Measurements from ENCODE around the gene GKN2. TPM values are rescaled to one million over a fixed set of nuclear protein-coding genes. Genes with fewer than 3 reads are reported as not detected.

The GKN2 gene
- total RNA-seq, 4 donors from 2014 or later = not detected

GRCh38 chr2:68915393-68915792, 37.3 kb downstream of the GKN2 start:
- Histone ChIP-seq H3K27me3 (no peaks in the 10 kb centered on the region), H3K27ac (no peak overlapping the region), H3K4me1 (peaks cover 0 to 3% (median 0%) of the 10 kb centered on the region in 4 donors), H3K36me3 (no peaks in the 10 kb centered on the region), H3K9me3 (no peaks in the 10 kb centered on the region), H3K4me3 (no peak overlapping the region)
- DNase-seq (ENCODE audit: low spot score in 2 of 2) = no peak
- 87 to 91% methylated on average over 4 of the region's 4 CpGs for WGBS, 2 donors
- TF ChIP-seq POLR2A (IDR thresholded peaks at IDR 0.05) = no peak

DNA sequence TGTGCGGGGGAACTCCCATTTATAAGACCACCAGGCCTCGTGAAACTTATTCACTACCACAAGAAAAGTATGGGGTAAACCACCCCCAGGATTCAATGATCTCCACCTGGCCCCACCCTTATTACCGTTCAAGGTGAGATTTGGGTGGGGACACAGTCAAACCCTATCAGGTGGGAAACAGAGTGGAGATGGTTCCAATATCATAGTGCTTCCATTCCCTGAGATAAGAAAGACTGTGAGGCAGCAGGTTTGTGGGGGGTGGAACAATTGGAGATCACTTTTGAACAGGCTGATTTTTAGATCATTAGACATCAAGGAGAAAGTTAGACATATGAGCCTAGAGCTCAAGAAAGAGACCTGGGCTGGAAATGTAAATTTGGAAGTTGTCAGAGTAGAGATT, 39.3 kb downstream of the GKN2 start:
- no peak for DNase-seq (ENCODE audit: low spot score in 2 of 2)
- no peak overlapping the region for H3K27ac ChIP-seq
- H3K4me1 ChIP-seq = peaks cover 0 to 11% (median 3%) of the 10 kb centered on the region in 4 donors
- no peaks in the 10 kb centered on the region for H3K36me3 ChIP-seq
- no peak for TF ChIP-seq EP300 (IDR thresholded peaks at IDR 0.05)
- TF ChIP-seq, protein P1, sequence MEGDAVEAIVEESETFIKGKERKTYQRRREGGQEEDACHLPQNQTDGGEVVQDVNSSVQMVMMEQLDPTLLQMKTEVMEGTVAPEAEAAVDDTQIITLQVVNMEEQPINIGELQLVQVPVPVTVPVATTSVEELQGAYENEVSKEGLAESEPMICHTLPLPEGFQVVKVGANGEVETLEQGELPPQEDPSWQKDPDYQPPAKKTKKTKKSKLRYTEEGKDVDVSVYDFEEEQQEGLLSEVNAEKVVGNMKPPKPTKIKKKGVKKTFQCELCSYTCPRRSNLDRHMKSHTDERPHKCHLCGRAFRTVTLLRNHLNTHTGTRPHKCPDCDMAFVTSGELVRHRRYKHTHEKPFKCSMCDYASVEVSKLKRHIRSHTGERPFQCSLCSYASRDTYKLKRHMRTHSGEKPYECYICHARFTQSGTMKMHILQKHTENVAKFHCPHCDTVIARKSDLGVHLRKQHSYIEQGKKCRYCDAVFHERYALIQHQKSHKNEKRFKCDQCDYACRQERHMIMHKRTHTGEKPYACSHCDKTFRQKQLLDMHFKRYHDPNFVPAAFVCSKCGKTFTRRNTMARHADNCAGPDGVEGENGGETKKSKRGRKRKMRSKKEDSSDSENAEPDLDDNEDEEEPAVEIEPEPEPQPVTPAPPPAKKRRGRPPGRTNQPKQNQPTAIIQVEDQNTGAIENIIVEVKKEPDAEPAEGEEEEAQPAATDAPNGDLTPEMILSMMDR (IDR thresholded peaks at IDR 0.05) = no peak
- TF ChIP-seq POLR2A (IDR thresholded peaks at IDR 0.05) = no peak
- H3K9me3 ChIP-seq = no peaks in the 10 kb centered on the region
- no peaks in the 10 kb centered on the region for H3K27me3 ChIP-seq
- H3K4me3 ChIP-seq = no peak overlapping the region
- WGBS, 2 donors = 91 to 96% methylated on average over 3 of the region's 3 CpGs

DNA sequence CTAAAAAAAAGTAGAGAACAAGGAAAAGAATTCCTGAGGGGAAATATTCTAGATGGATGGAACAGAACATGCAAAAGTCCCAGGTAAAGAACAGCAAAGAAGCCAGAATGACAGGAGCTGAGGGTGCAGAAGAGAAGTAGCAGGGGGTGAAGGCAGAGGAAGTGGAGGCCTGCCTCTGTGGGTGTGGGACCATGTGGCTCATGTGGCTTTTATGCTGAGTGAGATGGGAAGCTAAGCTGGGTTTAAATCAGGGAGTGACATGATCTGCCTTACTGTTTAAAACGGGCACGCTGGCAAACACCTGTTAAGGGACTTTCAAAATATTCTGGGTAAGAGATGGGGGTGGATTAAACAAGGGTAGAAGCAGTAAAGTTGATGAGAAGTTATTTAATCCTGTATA, 40.0 kb downstream of the GKN2 start:
- Histone ChIP-seq H3K27me3 (no peaks in the 10 kb centered on the region), H3K36me3 (no peaks in the 10 kb centered on the region), H3K9me3 (no peaks in the 10 kb centered on the region), H3K27ac (no peak overlapping the region), H3K4me3 (no peak overlapping the region), H3K4me1 (peaks cover 0 to 16% (median 6%) of the 10 kb centered on the region in 4 donors)
- WGBS, 2 donors = 38 to 39% methylated on average over 2 of the region's 2 CpGs
- no peak for TF ChIP-seq POLR2A (IDR thresholded peaks at IDR 0.05)
- TF ChIP-seq EP300 (IDR thresholded peaks at IDR 0.05) = no peak
- TF ChIP-seq, protein P1 (IDR thresholded peaks at IDR 0.05) = no peak
- DNase-seq (ENCODE audit: low spot score in 2 of 2) = no peak

GRCh38 chr2:68912111-68912510, 40.6 kb downstream of the GKN2 start:
- DNase-seq (ENCODE audit: low spot score in 2 of 2) = no peak
- TF ChIP-seq EP300 (IDR thresholded peaks at IDR 0.05) (no peak), POLR2A (IDR thresholded peaks at IDR 0.05) (no peak)
- TF ChIP-seq, protein P1 (IDR thresholded peaks at IDR 0.05) = no peak
- 91 to 92% methylated on average over 3 of the region's 3 CpGs for WGBS, 2 donors

GRCh38 chr2:68911709-68912108, 41.0 kb downstream of the GKN2 start:
- H3K27ac ChIP-seq = no peak overlapping the region
- WGBS, 2 donors = 86 to 93% methylated on average over 1 of the region's 1 CpG

More at GRCh38 chr2:68912111-68912510, 40.6 kb downstream of the GKN2 start:
- Histone ChIP-seq H3K27me3 (no peaks in the 10 kb centered on the region), H3K4me3 (no peak overlapping the region), H3K9me3 (no peaks in the 10 kb centered on the region), H3K27ac (no peak overlapping the region), H3K36me3 (no peaks in the 10 kb centered on the region), H3K4me1 (peaks cover 0 to 16% (median 6%) of the 10 kb centered on the region in 4 donors)

More at GRCh38 chr2:68911709-68912108, 41.0 kb downstream of the GKN2 start:
- TF ChIP-seq EP300 (IDR thresholded peaks at IDR 0.05) (no peak), POLR2A (IDR thresholded peaks at IDR 0.05) (no peak)
- TF ChIP-seq, protein P1 (IDR thresholded peaks at IDR 0.05) = no peak
- H3K4me3 ChIP-seq = no peak overlapping the region
- no peaks in the 10 kb centered on the region for H3K36me3 ChIP-seq
- no peaks in the 10 kb centered on the region for H3K27me3 ChIP-seq
- no peak for DNase-seq (ENCODE audit: low spot score in 2 of 2)
- H3K4me1 ChIP-seq = peaks cover 0 to 16% (median 6%) of the 10 kb centered on the region in 4 donors
- H3K9me3 ChIP-seq = no peaks in the 10 kb centered on the region

Data from tibial nerve (tissue), 4 donors.